SK-N-SH (cell line): ENCODE results near the gene DYNLT3. TPM values are rescaled to one million over a fixed set of nuclear protein-coding genes. Genes with fewer than 3 reads are reported as not detected.

Experiments
- CTCF ChIA-PET: fragments of 300-600, 350-600 bp; formaldehyde crosslinking; extraction: SDS; loops from one replicate; lab custom pipeline; 2021; lab: Yijun Ruan, JAX
- POLR2A ChIA-PET: fragments of 350-600 bp; sonication (Branson Sonifier 250); formaldehyde crosslinking; extraction: SDS; loops from one replicate; lab custom pipeline; 2020; ENCODE audit warnings: antibody characterized with exemption, inconsistent platforms; lab: Yijun Ruan, JAX
- DNase-seq: peaks from one replicate; pipeline ENCODE4 v3.0.0; 2012
- H2AFZ ChIP-seq: fragments of 200-600 bp; sonication (generic); 2 replicates; pipeline ENCODE4 v1.8.1; 2016; ENCODE audit warnings: antibody characterized with exemption, mild to moderate bottlenecking, low read depth
- H3F3A ChIP-seq: fragments of 200-600 bp; sonication (generic); replicated peaks from 2 replicates; pipeline ENCODE3; 2016; ENCODE audit warnings: antibody characterized with exemption, mild to moderate bottlenecking; ENCODE audit not compliant: insufficient read depth
- H3K27ac ChIP-seq, 2 experiments: fragments of 200-500 bp in 1 of 2; fragments of 200-600 bp in 1 of 2; sonication (Bioruptor generic) in 1 of 2; sonication (generic), shearing (Covaris generic) in 1 of 2; 2 replicates each; pipeline versions ENCODE4 v1.5.1 to v1.6.1; 2014 to 2016; ENCODE audit warnings: low read depth in 2 of 2, inconsistent platforms in 1 of 2, low read length in 1 of 2, mild to moderate bottlenecking in 1 of 2, mixed read lengths in 1 of 2
- H3K27me3 ChIP-seq: fragments of 200-600 bp; sonication (generic), shearing (Covaris generic); 2 replicates; pipeline ENCODE4 v1.6.1; 2016; ENCODE audit warnings: mixed run types; ENCODE audit not compliant: insufficient read depth
- H3K36me3 ChIP-seq, 2 experiments: fragments of 200-500 bp in 1 of 2; fragments of 200-600 bp in 1 of 2; sonication (Bioruptor generic) in 1 of 2; sonication (generic) in 1 of 2; replicated peaks in 1 of 2; 2 replicates each; pipeline versions ENCODE3 to v1.5.1; 2014 to 2016; ENCODE audit warnings: low read length in 1 of 2, mild to moderate bottlenecking in 1 of 2; ENCODE audit not compliant: insufficient read depth in 2 of 2, control insufficient read depth in 1 of 2
- H3K4me1 ChIP-seq, 2 experiments: fragments of 200-500 bp in 1 of 2; fragments of 200-600 bp in 1 of 2; sonication (Bioruptor generic) in 1 of 2; sonication (generic), shearing (Covaris generic) in 1 of 2; 2 replicates each; pipeline versions ENCODE4 v1.5.1 to v1.6.1; 2014 to 2016; ENCODE audit warnings: low read depth in 1 of 2, low read length in 1 of 2, mixed run types in 1 of 2; ENCODE audit not compliant: insufficient read depth in 2 of 2, control insufficient read depth in 1 of 2
- H3K4me2 ChIP-seq: fragments of 200-600 bp; sonication (generic), shearing (Covaris generic); 2 replicates; pipeline ENCODE4 v1.6.1; 2017; ENCODE audit warnings: mixed run types
- H3K4me3 ChIP-seq, 2 experiments: fragments of 200-500 bp in 1 of 2; fragments of 200-600 bp in 1 of 2; sonication (Bioruptor generic) in 1 of 2; sonication (generic), shearing (Covaris generic) in 1 of 2; 2 replicates each; pipeline versions ENCODE4 v1.5.1 to v1.8.1; 2014 to 2016; ENCODE audit warnings: low read depth in 2 of 2, inconsistent platforms in 1 of 2, low read length in 1 of 2, mild to moderate bottlenecking in 1 of 2, mixed read lengths in 1 of 2, moderate library complexity in 1 of 2
- H3K79me2 ChIP-seq: fragments of 200-600 bp; sonication (generic); 2 replicates; pipeline ENCODE4 v1.8.1; 2017; ENCODE audit warnings: mild to moderate bottlenecking; ENCODE audit not compliant: insufficient read depth
- H3K9ac ChIP-seq: fragments of 200-600 bp; sonication (generic); 2 replicates; pipeline ENCODE4 v1.6.1; 2017; ENCODE audit warnings: mixed run types
- H3K9me2 ChIP-seq: fragments of 200-600 bp; sonication (generic); 2 replicates; pipeline ENCODE4 v1.6.1; 2017; ENCODE audit warnings: mixed run types
- H3K9me3 ChIP-seq: fragments of 200-600 bp; sonication (generic); 2 replicates; pipeline ENCODE4 v1.6.1; 2017; ENCODE audit warnings: mixed run types, mild to moderate bottlenecking, moderate library complexity
- H4K20me1 ChIP-seq: fragments of 200-600 bp; sonication (generic); 2 replicates; pipeline ENCODE4 v1.6.1; 2017; ENCODE audit warnings: mild to moderate bottlenecking, mixed run types; ENCODE audit not compliant: insufficient read depth
- CHD2 ChIP-seq: fragments of 150-350 bp; IDR thresholded peaks from 2 replicates; pipeline ENCODE4 v1.6.1; 2018; ENCODE audit warnings: low read length; ENCODE audit not compliant: partially characterized antibody
- ELF1 ChIP-seq: IDR thresholded peaks from 2 replicates; pipeline ENCODE4 v1.4.0; 2012
- EP300 ChIP-seq, 2 experiments: IDR thresholded peaks; 2 replicates each; pipeline versions ENCODE4 v1.4.0 to v1.6.1; 2012; ENCODE audit warnings: borderline replicate concordance in 1 of 2, low read depth in 1 of 2, low read length in 1 of 2
- EZH2phosphoT487 ChIP-seq: fragments of 200-600 bp; sonication (generic); IDR thresholded peaks from 2 replicates; pipeline ENCODE4 v1.6.1; 2017; ENCODE audit warnings: low read depth, mixed run types, mild to moderate bottlenecking, antibody characterized with exemption, moderate library complexity, borderline replicate concordance
- FOXJ3 ChIP-seq: sonication (generic); formaldehyde crosslinking; IDR thresholded peaks from 2 replicates; pipeline ENCODE4 v1.5.1; 2020; ENCODE audit warnings: mild to moderate bottlenecking, missing genetic modification reagents
- GABPA ChIP-seq: IDR thresholded peaks from 2 replicates; pipeline ENCODE4 v1.4.0; 2012; ENCODE audit warnings: low read depth, mild to moderate bottlenecking
- JUND ChIP-seq: IDR thresholded peaks from 2 replicates; pipeline ENCODE4 v1.4.0; 2012
- MAX ChIP-seq: IDR thresholded peaks from 2 replicates; pipeline ENCODE4 v1.4.0; 2012; ENCODE audit warnings: low read depth
- MEF2A ChIP-seq: IDR thresholded peaks from 2 replicates; pipeline ENCODE4 v1.4.0; 2012; ENCODE audit warnings: low read depth, borderline replicate concordance
- MXI1 ChIP-seq: IDR thresholded peaks from 2 replicates; pipeline ENCODE4 v1.6.1; 2012; ENCODE audit warnings: mild to moderate bottlenecking, low read depth, low read length, improper control_type of control experiment
- NFIC ChIP-seq: IDR thresholded peaks from 2 replicates; pipeline ENCODE4 v1.4.0; 2012; ENCODE audit warnings: borderline replicate concordance
- NRF1 ChIP-seq: IDR thresholded peaks from 2 replicates; pipeline ENCODE4 v1.6.1; 2012; ENCODE audit warnings: low read depth, mild to moderate bottlenecking, low read length
- RAD21 ChIP-seq: IDR thresholded peaks from 2 replicates; pipeline ENCODE4 v1.6.1; 2012; ENCODE audit warnings: mild to moderate bottlenecking, low read length
- RCOR1 ChIP-seq: fragments of 150-350 bp; IDR thresholded peaks from 2 replicates; pipeline ENCODE4 v1.6.1; 2017; ENCODE audit warnings: antibody characterized with exemption, low read length
- REST ChIP-seq: IDR thresholded peaks from 2 replicates; pipeline ENCODE4 v1.6.1; 2012; ENCODE audit warnings: mild to moderate bottlenecking, low read depth, low read length, moderate library complexity
- RXRA ChIP-seq: IDR thresholded peaks from 2 replicates; pipeline ENCODE4 v1.4.0; 2012; ENCODE audit warnings: low read depth, mild to moderate bottlenecking, borderline replicate concordance
- SIN3A ChIP-seq: IDR thresholded peaks from 2 replicates; pipeline ENCODE4 v1.6.1; 2012; ENCODE audit warnings: low read depth, mild to moderate bottlenecking, low read length, moderate library complexity, borderline replicate concordance
- TAF1 ChIP-seq: IDR thresholded peaks from 2 replicates; pipeline ENCODE4 v1.6.1; 2012; ENCODE audit warnings: low read depth, mild to moderate bottlenecking, low read length, moderate library complexity, borderline replicate concordance
- TCF12 ChIP-seq: IDR thresholded peaks from 2 replicates; pipeline ENCODE4 v1.4.0; 2012
- WGBS: methylation state at CpG from one replicate; pipeline ENCODE4 v1.1.6; 2017; ENCODE audit warnings: low lambda C conversion rate; 5-methylcytosine and 5-hydroxymethylcytosine counted together
- polyA plus RNA-seq, 3 experiments: library from polyadenylated mRNA; depleted of rRNA; stranded (reverse); fragments of >200 nt; gene quantifications; 2 replicates each; pipeline ENCODE4 v1.2.3, GENCODE V29; 2012
- TF ChIP-seq, protein P1 (sequence below): fragments of 150-350 bp; IDR thresholded peaks from 2 replicates; pipeline ENCODE4 v1.6.1; 2016; ENCODE audit warnings: mild to moderate bottlenecking, low read depth, low read length
- TF ChIP-seq, protein P2 (sequence below): fragments of 200-600 bp; sonication (generic); IDR thresholded peaks from 2 replicates; pipeline ENCODE4 v1.6.1; 2017; ENCODE audit warnings: antibody characterized with exemption, mild to moderate bottlenecking, moderate library complexity

The DYNLT3 gene
- 7.3 and 10.5 TPM in 2 replicates for polyA plus RNA-seq (2012; rRNA removed)
- polyA plus RNA-seq (2012; cell fraction: cytosol; rRNA removed): 14.3 and 18.8 TPM in 2 replicates
- polyA plus RNA-seq (2012; cell fraction: nucleus; rRNA removed): 1.5 and 4.1 TPM in 2 replicates

- POLR2A ChIA-PET: no interaction called here
- H3K4me2 ChIP-seq: peak within 1 kb of the TSS; percentile 77
- no peaks in the 10 kb centered on the region for H3K27me3 ChIP-seq
- CTCF ChIA-PET: no interaction called here
- 13% methylated on average over 11 of the region's 67 CpGs for WGBS
- TF ChIP-seq GABPA (no peak), NRF1 (no peak), ELF1 (no peak), MAX (peak; percentile 65; the same call in 1 of the 2 replicates), MEF2A (no peak), FOXJ3 (CRISPR knock-in tag) (no peak), EZH2phosphoT487 (no peak)
- DNase-seq: peak; percentile 50
- peak within 1 kb of the TSS; percentile 95; the same call in 1 of the 2 replicates for H2AFZ ChIP-seq
- H3K4me3 ChIP-seq: peak within 1 kb of the TSS; percentile 56 to 66
- peak within 1 kb of the TSS; percentile 77 for H3K9ac ChIP-seq
- H3K9me3 ChIP-seq: no peaks in the 10 kb centered on the region
- H3K9me2 ChIP-seq: no peaks in the 10 kb centered on the region
- H4K20me1 ChIP-seq: no peaks in the 10 kb centered on the region
- no peaks in the 10 kb centered on the region; a peak in 1 of 4 replicates for H3K4me1 ChIP-seq
- H3K79me2 ChIP-seq: no peaks in the 10 kb centered on the region; the same call in 1 of the 2 replicates
- no peaks in the 10 kb centered on the region for H3K36me3 ChIP-seq
- no peaks in the 10 kb centered on the region for H3F3A ChIP-seq
- H3K27ac ChIP-seq: peak within 1 kb of the TSS in 1 of 2 experiments; percentile 47; a peak in 2 of 4 replicates
Measured at GRCh38 chrX:37846934-37847732, at the start of gene DYNLT3. Gene DYNLT3, minus strand, starts transcription at chrX:37847571. Its CDS starts 61 bp downstream, at chrX:37847510.

GRCh38 chrX:37896511-37896890 is 49.1 kb upstream of the DYNLT3 start:
- no peak overlapping the region for H3K27ac ChIP-seq
- ChIA-PET POLR2A (no interaction called here), CTCF (no interaction called here)
- H3K36me3 ChIP-seq: no peaks in the 10 kb centered on the region
- H3K4me3 ChIP-seq: no peak overlapping the region
- no peaks in the 10 kb centered on the region for H3K79me2 ChIP-seq
- WGBS: 6% methylated on average over 1 of the region's 1 CpG
- peaks cover 9% of the 10 kb centered on the region for H3F3A ChIP-seq
- no peak overlapping the region for H3K4me2 ChIP-seq
- no peaks in the 10 kb centered on the region for H3K9me3 ChIP-seq
- H4K20me1 ChIP-seq: no peaks in the 10 kb centered on the region
- no peaks in the 10 kb centered on the region for H3K9me2 ChIP-seq
- no peak for DNase-seq
- no peaks in the 10 kb centered on the region for H3K4me1 ChIP-seq
- H3K27me3 ChIP-seq: peaks cover 16% of the 10 kb centered on the region; the same call in 1 of the 2 replicates
- no peak overlapping the region for H2AFZ ChIP-seq
- no peak overlapping the region for H3K9ac ChIP-seq
- TF ChIP-seq JUND: no peak
- no peak for TF ChIP-seq EP300 (IDR thresholded peaks at IDR 0.05; ENCODE audit: borderline replicate concordance in 1 of 2, low read depth in 1 of 2, low read length in 1 of 2)
- TF ChIP-seq REST: no peak
- TF ChIP-seq NFIC: no peak
- no peak for TF ChIP-seq MXI1
- TF ChIP-seq, protein P1, sequence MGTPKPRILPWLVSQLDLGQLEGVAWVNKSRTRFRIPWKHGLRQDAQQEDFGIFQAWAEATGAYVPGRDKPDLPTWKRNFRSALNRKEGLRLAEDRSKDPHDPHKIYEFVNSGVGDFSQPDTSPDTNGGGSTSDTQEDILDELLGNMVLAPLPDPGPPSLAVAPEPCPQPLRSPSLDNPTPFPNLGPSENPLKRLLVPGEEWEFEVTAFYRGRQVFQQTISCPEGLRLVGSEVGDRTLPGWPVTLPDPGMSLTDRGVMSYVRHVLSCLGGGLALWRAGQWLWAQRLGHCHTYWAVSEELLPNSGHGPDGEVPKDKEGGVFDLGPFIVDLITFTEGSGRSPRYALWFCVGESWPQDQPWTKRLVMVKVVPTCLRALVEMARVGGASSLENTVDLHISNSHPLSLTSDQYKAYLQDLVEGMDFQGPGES: no peak
- TF ChIP-seq, protein P2, sequence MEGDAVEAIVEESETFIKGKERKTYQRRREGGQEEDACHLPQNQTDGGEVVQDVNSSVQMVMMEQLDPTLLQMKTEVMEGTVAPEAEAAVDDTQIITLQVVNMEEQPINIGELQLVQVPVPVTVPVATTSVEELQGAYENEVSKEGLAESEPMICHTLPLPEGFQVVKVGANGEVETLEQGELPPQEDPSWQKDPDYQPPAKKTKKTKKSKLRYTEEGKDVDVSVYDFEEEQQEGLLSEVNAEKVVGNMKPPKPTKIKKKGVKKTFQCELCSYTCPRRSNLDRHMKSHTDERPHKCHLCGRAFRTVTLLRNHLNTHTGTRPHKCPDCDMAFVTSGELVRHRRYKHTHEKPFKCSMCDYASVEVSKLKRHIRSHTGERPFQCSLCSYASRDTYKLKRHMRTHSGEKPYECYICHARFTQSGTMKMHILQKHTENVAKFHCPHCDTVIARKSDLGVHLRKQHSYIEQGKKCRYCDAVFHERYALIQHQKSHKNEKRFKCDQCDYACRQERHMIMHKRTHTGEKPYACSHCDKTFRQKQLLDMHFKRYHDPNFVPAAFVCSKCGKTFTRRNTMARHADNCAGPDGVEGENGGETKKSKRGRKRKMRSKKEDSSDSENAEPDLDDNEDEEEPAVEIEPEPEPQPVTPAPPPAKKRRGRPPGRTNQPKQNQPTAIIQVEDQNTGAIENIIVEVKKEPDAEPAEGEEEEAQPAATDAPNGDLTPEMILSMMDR: no peak
- TF ChIP-seq RXRA: no peak
- no peak for TF ChIP-seq MEF2A
- TF ChIP-seq RAD21: no peak
- TF ChIP-seq RCOR1: no peak
- no peak for TF ChIP-seq TCF12
- no peak for TF ChIP-seq CHD2
- no peak for TF ChIP-seq TAF1
- TF ChIP-seq SIN3A: no peak
